IPS DF 6.9 (cell line): Measurements from ENCODE around the gene GAL.

Experiments used
- DNase-seq: peaks from one replicate; pipeline ENCODE4 v3.0.0-alpha.2; 2013; ENCODE audit warnings: low read depth, low spot score
- H3K27ac ChIP-seq: one replicate; pipeline ENCODE4 v1.5.1; 2013; ENCODE audit warnings: low read length, control low read depth
- H3K27me3 ChIP-seq: 2 replicates; pipeline ENCODE4 v1.6.1; 2013; ENCODE audit warnings: mild to moderate bottlenecking, low read length; ENCODE audit not compliant: control insufficient read depth, insufficient read depth
- H3K36me3 ChIP-seq: 2 replicates; pipeline ENCODE4 v1.6.1; 2013; ENCODE audit warnings: low read length; ENCODE audit not compliant: control insufficient read depth, insufficient read depth
- H3K4me1 ChIP-seq: 2 replicates; pipeline ENCODE4 v1.6.1; 2013; ENCODE audit warnings: low read length; ENCODE audit not compliant: control insufficient read depth, insufficient read depth
- H3K4me3 ChIP-seq: 2 replicates; pipeline ENCODE4 v1.5.1; 2013; ENCODE audit warnings: mild to moderate bottlenecking, low read length
- H3K9me3 ChIP-seq: 2 replicates; pipeline ENCODE4 v1.6.1; 2013; ENCODE audit warnings: low read length, inconsistent platforms; ENCODE audit not compliant: control insufficient read depth, insufficient read depth
- WGBS: extraction: QIAGEN DNeasy Blood & Tissue Kit; methylation state at CpG from one replicate; pipeline ENCODE4 v1.1.7; 2013; ENCODE audit warnings: mixed read lengths, missing lambda C conversion rate; ENCODE audit not compliant: insufficient read length, insufficient coverage; 5-methylcytosine and 5-hydroxymethylcytosine counted together

Gene GAL

GRCh38 chr11:68651208-68651984 is 32.9 kb upstream of the GAL start:
- Histone ChIP-seq H3K27me3 (no peaks in the 10 kb centered on the region), H3K27ac (no peak overlapping the region), H3K4me1 (peaks cover 7% of the 10 kb centered on the region), H3K36me3 (no peaks in the 10 kb centered on the region), H3K4me3 (no peak overlapping the region), H3K9me3 (peaks cover 2% of the 10 kb centered on the region; the same call in 1 of the 2 replicates)
- DNase-seq = no peak
- WGBS = no CpG with 5 or more reads among the region's 22 CpGs

GRCh38 chr11:68651985-68652682 is 32.2 kb upstream of the GAL start:
- Histone ChIP-seq H3K9me3 (no peaks in the 10 kb centered on the region), H3K27me3 (no peaks in the 10 kb centered on the region), H3K36me3 (no peaks in the 10 kb centered on the region), H3K4me1 (peaks cover 7% of the 10 kb centered on the region), H3K4me3 (no peak overlapping the region), H3K27ac (no peak overlapping the region)
- DNase-seq = no peak
- WGBS = no CpG with 5 or more reads among the region's 16 CpGs

DNA sequence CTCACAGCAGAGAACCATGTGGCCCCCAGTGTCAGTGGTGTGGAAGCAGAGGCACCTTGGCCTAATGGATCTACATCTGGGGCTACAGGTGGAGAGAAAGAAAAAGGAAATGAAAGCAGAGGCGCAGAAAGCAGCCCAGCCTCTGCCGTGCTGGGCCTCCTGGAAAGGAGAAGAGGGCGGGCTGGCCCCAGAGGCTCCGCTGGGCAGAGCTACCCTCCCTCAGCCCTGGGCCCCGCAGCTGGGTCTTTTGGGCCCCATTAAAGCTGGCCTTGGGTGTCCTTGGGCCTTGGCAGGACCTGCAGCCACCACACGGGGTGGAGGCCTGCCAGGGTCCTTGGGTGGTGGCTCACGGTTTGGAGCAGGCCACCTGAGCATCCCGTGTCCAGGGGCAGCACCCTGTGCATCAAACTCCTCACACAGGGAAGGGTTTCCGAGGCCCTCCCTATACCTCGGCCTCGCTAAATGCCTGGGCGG is 31.6 kb upstream of the GAL start:
- no peaks in the 10 kb centered on the region for H3K27me3 ChIP-seq
- DNase-seq = no peak
- H3K36me3 ChIP-seq = no peaks in the 10 kb centered on the region
- no peaks in the 10 kb centered on the region for H3K9me3 ChIP-seq
- H3K4me3 ChIP-seq = no peak overlapping the region
- no peak overlapping the region for H3K27ac ChIP-seq
- peaks cover 7% of the 10 kb centered on the region for H3K4me1 ChIP-seq
- no CpG with 5 or more reads among the region's 12 CpGs for WGBS

DNA sequence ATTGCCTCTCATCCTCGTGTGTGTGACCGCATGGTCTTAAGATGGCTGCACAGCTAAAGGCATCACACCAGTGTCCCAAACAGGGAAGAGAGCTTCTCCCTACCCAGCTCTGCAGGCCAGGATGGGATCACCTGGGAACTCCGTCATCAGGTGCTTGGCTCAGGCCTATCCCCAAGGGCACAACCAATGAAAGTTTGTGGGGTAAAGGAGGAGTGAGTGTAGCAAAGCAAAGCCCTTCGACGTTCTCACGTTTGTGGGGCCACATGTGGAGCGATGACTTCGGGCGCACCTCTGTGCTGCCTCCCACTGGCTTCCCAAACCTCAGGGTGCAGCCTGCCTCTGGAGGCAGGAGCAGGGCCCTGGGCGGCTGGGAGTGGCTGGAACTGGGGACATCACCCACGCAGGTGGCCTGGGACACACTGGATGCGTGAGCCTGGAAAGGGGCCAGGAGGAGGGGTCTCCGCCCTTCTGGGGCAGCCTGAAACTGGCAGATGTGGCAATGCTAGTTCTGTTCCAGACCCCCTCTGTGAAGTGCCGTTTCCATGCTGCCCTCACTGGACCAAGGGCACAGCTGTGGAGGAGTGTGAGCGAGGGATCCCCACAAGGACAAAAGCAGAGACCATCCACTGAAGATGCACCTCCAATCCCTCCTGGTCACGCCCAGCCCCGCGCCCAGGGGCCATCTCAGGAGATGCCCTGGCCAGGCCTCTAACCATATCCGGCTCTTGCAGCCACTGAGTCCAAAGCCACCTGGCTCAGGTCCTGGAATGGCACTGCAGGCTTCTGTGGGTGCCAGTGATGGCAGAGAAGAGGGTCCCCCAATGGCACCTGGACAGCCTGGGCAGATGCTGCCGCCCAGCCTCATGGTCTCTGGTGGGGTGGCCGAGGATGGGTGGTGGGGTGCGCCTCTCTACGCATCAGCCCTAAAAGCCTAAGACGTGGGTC is 30.6 kb upstream of the GAL start:
- DNase-seq = no peak
- H3K36me3 ChIP-seq = no peaks in the 10 kb centered on the region
- no CpG with 5 or more reads among the region's 24 CpGs for WGBS
- H3K9me3 ChIP-seq = no peaks in the 10 kb centered on the region
- no peaks in the 10 kb centered on the region for H3K27me3 ChIP-seq
- H3K4me1 ChIP-seq = peaks cover 7% of the 10 kb centered on the region
- no peak overlapping the region for H3K27ac ChIP-seq
- no peak overlapping the region for H3K4me3 ChIP-seq

- Histone ChIP-seq H3K4me1 (peaks cover 4% of the 10 kb centered on the region), H3K9me3 (no peaks in the 10 kb centered on the region), H3K27ac (no peak overlapping the region), H3K4me3 (no peak overlapping the region), H3K36me3 (no peaks in the 10 kb centered on the region), H3K27me3 (no peaks in the 10 kb centered on the region)
- no peak for DNase-seq
- no CpG with 5 or more reads among the region's 8 CpGs for WGBS
Observed at GRCh38 chr11:68654978-68655377, 29.4 kb upstream of the GAL start.

- Histone ChIP-seq H3K4me3 (no peak overlapping the region), H3K36me3 (no peaks in the 10 kb centered on the region), H3K9me3 (no peaks in the 10 kb centered on the region), H3K27ac (no peak overlapping the region), H3K27me3 (no peaks in the 10 kb centered on the region), H3K4me1 (peaks cover 3% of the 10 kb centered on the region)
- no CpG with 5 or more reads among the region's 7 CpGs for WGBS
- DNase-seq = no peak
Observed at GRCh38 chr11:68655406-68655805, 28.9 kb upstream of the GAL start.

DNA sequence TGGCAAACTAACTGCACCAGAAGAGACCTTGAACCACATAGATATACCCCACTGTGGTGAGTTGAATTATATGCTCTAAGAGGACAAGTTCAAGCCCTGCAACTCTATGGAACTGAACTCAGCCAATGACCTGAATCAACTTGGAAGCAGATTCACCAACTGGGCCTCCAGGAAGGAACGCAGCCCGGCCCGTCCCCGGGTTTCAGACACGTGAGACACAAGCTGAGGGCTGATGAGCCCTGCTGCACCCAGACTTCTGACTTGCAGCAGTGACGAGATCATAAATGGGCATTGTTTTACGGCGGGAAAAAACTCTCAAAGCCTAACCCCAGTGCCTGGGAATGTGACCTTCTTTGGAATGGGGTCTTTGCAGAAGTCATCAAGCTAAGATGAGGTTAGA is 28.5 kb upstream of the GAL start:
- Histone ChIP-seq H3K9me3 (no peaks in the 10 kb centered on the region), H3K27ac (no peak overlapping the region), H3K36me3 (no peaks in the 10 kb centered on the region), H3K4me3 (no peak overlapping the region), H3K27me3 (no peaks in the 10 kb centered on the region), H3K4me1 (peaks cover 3% of the 10 kb centered on the region)
- no CpG with 5 or more reads among the region's 8 CpGs for WGBS
- DNase-seq = no peak

- H3K27me3 ChIP-seq = no peaks in the 10 kb centered on the region
- no peaks in the 10 kb centered on the region for H3K9me3 ChIP-seq
- peaks cover under 1% of the 10 kb centered on the region; the same call in 1 of the 2 replicates for H3K4me1 ChIP-seq
- no peak overlapping the region for H3K27ac ChIP-seq
- WGBS = no CpG with 5 or more reads among the region's 11 CpGs
- DNase-seq = no peak
- no peak overlapping the region for H3K4me3 ChIP-seq
- H3K36me3 ChIP-seq = no peaks in the 10 kb centered on the region
Observed at GRCh38 chr11:68657021-68657780, 27.1 kb upstream of the GAL start.

- H3K27ac ChIP-seq = no peak overlapping the region
- no peaks in the 10 kb centered on the region for H3K36me3 ChIP-seq
- no peak for DNase-seq
- no peaks in the 10 kb centered on the region for H3K27me3 ChIP-seq
- H3K4me1 ChIP-seq = no peaks in the 10 kb centered on the region
- no CpG with 5 or more reads among the region's 8 CpGs for WGBS
- H3K4me3 ChIP-seq = no peak overlapping the region
- no peaks in the 10 kb centered on the region for H3K9me3 ChIP-seq
Observed at GRCh38 chr11:68658097-68658496, 26.2 kb upstream of the GAL start.
